Fibroblast of skin of left biceps (primary cell): ENCODE measurements around the gene VPS33B.
"Not testable (repeated sequence)": the region's sequence is repeated elsewhere in the genome, so short reads cannot be mapped to it uniquely, and the experiment has no call there.

Experiments used
- DNase-seq, 2 experiments: peaks; one replicate each; pipeline ENCODE4 v3.0.0-alpha.2; 2013; ENCODE audit warnings: low read depth in 2 of 2

The VPS33B gene

DNA sequence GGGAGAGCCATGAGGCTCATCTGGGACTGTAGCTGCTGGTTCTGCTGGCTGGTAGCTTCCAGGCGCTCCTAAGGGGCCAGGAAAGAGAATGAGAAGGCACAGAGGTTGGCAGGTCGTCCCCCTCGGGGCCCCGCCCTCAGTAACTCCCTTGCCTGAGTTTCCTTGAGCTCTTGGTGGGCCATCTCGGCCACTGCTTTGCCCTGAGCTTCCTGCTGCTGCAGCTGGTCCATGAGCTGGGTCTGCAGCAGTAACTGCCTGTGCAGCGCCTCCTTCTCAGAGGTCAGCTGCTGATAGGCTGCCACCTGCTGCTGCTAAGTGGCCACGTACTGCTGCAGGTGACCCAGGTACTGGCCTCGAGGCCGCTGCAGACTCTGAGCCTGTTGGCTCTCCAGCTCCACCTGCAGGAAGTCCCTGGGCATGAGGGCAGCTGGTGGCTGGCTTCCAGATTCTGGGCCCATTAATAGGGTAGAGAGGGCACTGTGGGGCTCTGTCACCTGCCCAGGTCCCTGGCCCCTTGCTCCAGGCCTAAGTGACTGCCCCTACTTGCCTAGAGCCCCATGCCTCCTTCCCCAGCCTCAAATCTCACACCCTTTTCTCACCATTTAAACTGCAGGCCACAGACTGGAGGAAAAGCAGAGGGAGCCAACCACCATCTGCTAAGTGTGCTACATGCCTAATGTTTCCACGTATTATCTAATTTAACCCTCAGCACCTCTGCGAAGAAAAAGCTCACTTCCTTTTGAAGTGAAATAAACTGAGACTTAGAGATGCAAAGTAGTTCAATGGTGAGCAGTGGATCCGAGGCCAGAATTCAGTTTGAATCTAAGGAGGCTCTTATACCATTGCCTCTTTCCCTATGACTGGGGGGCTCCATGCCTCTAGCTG is 10.8 kb upstream of the VPS33B start:
- no peak for DNase-seq

- no peak for DNase-seq
These were observed 9.4 kb upstream of the VPS33B start for GRCh38 chr15:91031796-91032195.

DNA sequence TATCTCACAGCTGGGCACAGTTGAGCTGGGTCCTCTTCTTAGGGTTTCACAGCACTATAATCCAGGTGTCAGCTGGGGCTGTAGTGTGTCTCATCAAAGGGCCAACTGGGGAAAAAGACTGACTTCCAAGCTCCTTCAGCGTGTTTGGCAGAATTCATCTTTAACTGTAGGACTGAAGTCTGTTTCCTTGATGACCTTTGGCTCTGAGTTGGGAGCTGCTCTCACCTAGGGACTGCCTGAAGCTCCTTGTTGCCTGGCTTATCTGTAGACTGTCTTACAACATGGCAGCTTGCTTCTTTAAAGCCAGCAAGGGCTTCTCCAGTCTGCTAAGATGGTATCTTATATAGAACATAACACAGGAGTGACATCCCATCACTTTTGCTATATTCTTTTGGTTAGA is 5.3 kb upstream of the VPS33B start:
- DNase-seq, result no peak

DNA sequence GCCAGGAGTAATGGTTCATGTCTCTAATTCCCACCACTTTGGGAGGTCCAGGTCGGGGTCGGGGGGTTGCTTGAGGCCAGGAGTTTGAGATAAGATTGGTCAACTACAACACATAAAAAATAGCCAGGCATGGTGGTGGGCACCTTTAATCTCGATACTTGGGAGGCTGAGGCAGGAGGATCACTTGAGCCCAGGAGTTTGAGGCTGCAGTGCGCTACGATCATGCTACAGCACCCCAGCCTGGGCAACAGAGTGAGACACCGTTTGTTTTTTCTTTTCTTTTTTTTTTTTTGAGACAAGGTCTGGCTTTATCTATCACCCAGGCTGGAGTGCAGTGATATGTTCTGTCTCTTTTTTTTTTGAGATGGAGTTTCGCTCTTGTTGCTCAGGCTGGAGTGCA is 1.3 kb upstream of the VPS33B start:
- DNase-seq, result no peak

GRCh38 chr15:91022832-91023129 is 387 bp upstream of the VPS33B start:
- DNase-seq, result no peak

GRCh38 chr15:91021516-91022074 is 799 bp downstream of the VPS33B start:
- DNase-seq, result no peak

DNA sequence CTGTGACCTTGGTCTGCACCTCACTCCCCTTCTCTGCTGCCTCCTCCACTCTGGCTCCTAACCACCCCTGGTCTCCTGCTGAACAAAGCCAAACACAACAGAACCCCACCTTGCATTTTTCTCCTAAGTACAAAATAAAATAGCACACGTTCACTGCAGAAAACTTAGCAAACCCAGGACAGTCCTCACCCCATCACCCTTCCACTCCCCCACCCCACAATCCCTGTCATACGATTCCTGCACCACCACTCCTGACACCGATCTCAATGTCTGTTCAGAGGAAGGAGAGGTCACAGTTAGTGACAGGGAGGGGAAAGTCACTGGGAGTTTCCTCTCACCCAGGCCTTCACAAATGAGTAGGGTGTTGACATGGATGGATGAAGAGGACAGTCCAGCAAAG is 4.2 kb downstream of the VPS33B start:
- DNase-seq, result no peak

DNA sequence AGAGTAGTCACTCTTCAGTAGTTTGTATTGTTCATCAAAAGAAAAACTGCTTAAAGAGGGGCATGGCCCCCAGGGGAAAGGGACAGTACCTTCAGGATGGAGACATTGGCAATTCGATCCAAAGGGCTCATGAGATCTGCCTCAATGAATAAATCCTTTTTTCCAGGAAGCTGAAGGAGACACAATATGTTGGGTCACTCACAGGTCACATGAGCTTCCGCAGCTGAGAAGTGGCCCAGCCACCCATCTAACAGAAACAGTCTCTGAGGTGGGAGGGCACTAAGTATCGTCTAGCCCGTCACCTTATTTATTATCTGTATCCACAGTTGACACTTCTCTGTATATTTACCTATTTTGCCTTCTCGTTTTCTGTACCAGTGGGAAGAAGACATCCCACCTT is 4.7 kb downstream of the VPS33B start:
- no peak for DNase-seq

DNA sequence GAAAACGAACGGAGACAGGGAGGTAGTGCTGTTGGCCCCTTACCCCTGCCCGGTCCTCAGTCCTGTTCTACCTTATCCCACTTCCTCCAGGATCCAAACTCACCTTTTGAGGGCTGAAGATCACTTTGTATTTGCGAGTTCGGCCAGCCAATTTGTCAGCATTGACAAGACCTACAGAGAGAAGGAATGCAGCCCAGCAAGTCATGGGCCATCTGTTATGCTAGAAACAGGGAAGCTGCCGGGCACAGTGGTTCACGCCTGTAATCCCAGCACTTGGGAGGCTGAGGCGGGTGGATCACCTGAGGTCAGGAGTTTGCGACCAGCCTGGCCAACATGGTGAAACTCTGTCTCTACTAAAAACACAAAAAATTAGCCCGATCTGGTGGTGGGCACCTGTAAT is 8.7 kb downstream of the VPS33B start:
- not testable (repeated sequence) for DNase-seq

DNA sequence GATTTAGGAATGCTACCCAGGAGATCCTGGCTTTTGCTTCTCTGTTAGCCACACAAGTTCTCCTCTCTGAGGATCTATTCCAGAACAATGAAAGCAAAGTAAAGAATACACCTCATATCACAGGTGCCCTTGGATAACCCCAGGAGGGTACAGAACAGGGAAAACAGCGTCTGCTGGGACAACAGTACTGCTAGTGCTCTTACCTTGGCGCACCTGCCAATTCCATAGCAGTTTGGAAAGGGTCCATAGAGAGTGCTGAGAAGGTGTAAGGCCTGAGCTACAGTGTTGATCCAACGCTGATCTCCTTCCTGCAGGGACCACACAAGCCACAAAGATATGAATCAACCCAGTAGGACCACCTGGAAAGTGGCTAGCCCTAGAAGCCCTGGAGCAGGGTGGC is 15.1 kb downstream of the VPS33B start:
- DNase-seq, result no peak

DNA sequence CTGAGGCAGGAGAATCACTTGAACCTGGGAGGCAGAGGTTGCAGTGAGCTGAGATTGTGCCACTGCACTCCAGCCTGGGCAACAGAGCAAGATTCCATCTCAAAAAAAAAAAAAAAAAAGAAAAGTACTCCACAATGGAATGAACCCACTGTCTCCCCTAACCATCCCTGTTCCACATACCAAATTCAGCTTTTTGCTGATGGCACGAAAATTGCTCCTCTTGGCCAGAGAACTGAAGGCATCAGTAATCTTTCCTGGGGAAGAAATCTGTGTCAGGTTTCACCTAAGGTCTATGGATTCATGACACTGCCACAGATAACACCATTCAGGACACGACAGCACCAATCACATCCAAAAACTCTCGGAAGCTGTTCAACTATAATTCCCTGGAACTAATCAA is 21.2 kb downstream of the VPS33B start:
- no peak for DNase-seq

DNA sequence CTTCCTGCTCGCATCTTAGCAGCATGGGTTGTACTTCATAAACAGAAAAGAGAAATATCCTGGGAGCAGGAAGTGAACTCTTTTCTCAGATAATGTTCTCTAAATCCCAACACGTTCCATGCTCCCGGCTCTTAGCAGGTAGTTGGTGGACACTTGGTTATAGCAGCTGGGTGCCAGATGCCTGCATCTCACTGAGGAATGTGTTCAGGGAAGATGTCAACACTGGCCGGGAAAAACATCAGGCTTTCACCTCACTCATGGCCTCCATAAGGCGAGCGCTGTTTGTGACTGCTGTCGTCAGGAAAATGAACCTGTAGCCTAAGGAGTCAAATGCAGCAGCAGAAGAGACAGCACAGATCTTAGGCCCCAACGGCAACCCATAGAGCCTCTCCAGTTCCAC is 23.7 kb downstream of the VPS33B start:
- no peak for DNase-seq

- DNase-seq, result peak; percentile 92 to 93
These were observed 27.7 kb downstream of the VPS33B start, which contains the start of gene PRC1 for GRCh38 chr15:90994417-90995311. Gene PRC1, minus strand, starts transcription at chr15:90994535. Its CDS starts 118 bp downstream, at chr15:90994417.

DNA sequence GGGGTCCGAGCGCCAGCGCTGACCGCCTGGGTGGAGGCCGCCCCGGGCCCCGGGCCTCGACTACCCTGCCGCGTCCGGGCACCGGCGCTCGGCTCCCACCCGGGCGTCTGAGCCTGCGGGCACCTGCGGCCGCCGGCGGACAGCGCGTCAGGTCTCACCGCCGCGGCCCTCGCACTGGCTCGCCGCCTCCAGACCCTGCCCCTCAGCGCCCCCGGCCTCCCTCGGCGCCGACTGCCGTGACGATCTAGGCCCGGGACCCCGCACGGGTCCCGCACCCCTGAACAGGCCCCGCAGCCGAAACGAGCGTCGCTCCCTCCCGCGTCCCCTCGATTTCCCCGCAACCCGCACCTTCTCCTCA is 28.4 kb downstream of the VPS33B start:
- no peak for DNase-seq

- no peak for DNase-seq
These were observed 30.7 kb downstream of the VPS33B start for GRCh38 chr15:90991587-90992285.

GRCh38 chr15:90990446-90990845 is 31.9 kb downstream of the VPS33B start:
- DNase-seq, result no peak

DNA sequence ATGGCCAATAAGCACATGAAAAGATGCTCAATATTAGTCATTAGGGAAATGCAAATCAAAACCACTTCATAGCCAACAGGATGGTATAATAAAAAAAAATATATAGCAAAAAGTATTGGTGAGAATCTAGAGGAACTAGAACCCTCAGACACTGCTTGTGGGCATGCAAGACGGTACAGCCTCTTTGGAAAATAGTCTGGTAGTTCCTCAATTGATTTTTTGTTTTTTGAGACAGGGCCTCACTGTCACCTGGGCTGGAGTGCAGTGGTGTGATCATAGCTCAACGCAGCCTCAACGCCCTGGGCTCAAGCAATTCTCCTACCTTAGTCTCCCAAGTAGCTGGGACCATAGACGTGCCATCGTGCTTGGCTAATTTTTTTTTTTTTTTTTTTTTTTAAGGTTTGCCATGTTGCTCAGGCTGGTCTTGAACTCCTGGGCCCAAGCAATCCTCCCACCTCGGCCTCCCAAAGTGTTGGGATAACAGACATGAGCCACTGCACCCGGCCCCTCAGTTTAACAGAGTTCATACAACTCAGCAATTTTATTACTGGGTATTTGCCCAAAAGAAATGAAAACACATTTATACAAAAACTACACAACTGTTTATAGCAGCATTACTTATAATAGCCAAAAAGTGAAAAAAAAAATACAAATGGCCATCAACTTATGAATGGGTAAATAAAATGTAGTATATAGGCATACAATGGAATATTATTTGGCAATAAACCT is 33.2 kb downstream of the VPS33B start:
- no peak for DNase-seq

DNA sequence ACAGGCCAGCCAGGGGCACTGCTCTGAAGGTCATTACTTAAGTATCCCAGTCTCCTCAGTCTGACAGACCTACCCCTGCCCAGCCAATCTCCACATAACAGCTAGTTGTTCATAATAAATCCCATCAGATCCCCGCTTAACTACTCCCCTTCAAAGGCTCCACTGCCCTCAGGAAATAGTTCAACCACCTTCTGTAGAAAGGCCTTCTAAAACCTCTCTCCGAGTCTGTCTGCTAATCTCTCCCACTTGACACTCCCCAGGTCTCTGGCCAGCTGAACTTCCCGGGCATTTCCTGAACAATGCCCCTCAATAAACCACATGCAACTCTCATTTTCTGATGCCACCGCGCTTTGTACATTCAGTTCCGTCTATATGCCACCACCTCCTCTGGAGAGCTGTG is 34.1 kb downstream of the VPS33B start:
- no peak for DNase-seq

DNA sequence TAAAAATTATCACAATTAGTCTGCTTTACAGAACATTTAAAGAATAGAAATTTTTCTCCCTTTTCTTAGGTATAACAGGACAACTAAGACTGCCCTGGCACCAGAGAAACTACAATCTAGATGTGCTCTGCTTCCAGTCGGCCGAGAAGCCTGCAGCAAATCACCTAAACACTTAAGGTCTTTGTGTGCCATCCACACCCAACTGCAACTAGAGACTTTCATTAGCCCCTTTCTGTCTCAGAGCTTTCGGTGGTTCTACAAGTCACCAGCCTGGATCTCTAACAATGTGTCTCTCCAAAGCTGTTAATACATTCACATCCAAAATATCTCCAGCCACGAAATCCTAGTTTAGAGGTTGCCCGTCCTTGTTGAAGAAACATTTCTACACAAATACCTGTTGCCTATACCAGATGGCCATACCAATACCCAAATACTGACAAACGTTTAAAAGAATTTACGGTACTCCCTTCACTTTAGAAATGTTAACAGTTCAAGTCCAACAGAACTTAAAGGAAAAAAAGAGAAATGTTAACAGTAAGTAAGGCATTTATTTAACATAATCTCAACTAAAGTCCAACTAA is 34.7 kb downstream of the VPS33B start:
- no peak for DNase-seq

- DNase-seq, result no peak
These were observed 35.4 kb downstream of the VPS33B start for GRCh38 chr15:90986790-90987507.
